ENCODE measurements around the gene PARP16.
"Not testable (repeated sequence)": the region's sequence is repeated elsewhere in the genome, so short reads cannot be mapped to it uniquely, and the experiment has no call there.

PARP16 gene

DNA sequence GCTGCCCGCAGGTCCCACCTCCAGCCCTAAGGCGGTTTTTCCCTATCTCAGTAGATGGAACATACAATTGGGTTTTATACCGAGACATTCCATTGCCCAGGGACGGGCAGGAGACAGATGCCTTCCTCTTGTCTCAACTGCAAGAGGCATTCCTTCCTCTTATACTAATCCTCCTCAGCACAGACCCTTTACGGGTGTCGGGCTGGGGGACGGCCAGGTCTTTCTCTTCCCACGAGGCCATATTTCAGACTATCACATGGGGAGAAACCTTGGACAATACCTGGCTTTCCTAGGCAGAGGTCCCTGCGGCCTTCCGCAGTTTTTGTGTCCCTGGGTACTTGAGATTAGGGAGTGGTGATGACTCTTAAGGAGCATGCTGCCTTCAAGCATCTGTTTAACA is 59.8 kb downstream of the PARP16 start:
- not testable (repeated sequence) for DNase-seq

- no peak for DNase-seq
Observed at GRCh38 chr15:65226221-65226620, 60.5 kb downstream of the PARP16 start.

DNA sequence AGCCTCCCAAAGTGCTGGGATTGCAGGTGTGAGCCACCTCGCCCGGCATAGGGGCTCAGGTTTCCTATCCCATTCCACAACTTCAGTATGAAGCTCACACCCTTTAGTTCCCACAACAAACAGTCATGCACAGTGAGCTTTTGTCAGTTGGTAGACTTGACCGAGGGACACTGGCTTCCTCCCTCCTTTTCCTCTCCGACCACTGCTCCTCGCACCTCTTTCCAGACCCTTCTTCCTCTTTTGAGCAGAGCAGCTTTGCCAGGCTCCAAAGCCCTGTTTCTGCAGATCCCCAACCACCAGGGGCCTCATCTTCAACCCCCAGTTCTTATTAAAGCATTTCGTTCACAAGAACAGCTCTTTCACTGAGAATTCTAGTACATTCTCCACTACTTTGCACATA is 62.7 kb downstream of the PARP16 start:
- no peak for DNase-seq

DNA sequence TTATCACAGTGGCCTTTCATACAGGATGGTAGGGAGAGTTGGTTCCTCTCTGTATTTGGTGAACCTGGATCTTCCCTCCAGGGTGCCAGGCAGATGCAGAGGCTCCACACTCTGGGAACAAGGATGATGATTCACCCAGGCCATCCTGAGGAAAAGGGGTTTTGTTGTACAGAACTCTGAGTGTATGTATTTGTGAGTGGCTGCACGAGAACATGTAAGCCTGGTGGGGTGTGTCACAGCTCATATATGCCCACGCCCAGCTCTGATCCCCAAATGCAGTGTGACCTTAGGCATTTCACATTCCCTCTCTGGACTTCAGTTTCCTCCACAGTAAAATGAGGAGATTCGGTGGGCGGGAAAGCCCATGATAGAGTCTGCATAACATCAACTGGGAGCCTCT is 63.8 kb downstream of the PARP16 start:
- DNase-seq: no peak

DNA sequence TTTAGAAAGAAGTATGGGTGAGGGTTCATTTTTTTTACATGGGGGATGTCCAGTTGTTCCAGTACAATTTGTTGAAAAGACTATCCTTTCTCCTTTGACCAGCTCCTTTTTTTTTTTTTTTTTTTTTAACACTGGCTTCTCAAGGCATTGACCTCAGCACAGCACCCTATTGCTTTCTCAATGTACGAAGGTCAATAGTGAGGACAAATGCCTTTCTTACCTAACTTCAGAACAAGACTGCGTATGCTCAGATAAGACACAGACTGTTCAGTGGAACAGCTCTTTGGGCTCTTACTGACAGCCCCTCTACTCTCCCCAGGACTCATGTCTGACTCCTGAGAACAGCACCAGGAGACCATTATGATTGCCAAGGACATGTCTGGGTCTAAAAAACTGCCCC is 65.0 kb downstream of the PARP16 start:
- DNase-seq: no peak

- no peak for DNase-seq
Observed at GRCh38 chr15:65219137-65219536, 67.5 kb downstream of the PARP16 start.

- no peak for DNase-seq
Observed at GRCh38 chr15:65217526-65218482, 68.9 kb downstream of the PARP16 start.

DNA sequence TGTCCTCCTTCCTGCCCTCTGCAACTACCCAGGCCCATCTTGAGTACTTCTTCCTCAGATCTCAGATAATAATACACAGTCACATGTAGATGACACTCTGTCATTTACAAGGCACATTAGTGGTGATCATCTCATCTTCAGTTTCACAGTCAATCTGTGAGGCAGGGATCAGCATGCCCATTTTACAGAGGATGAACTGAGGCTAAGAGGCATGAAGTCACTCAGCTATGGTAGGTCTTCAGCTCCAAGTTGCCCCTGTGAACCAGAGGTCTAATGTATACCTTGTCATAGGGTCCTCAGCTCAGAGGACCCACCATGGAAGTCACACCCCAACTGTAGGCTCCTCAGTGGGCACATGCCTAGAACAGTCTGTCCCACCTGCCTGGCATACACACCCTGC is 71.2 kb downstream of the PARP16 start:
- DNase-seq: no peak

GRCh38 chr15:65214010-65214409 is 72.7 kb downstream of the PARP16 start:
- no peak for DNase-seq

GRCh38 chr15:65213241-65213640 is 73.4 kb downstream of the PARP16 start:
- DNase-seq: no peak

DNA sequence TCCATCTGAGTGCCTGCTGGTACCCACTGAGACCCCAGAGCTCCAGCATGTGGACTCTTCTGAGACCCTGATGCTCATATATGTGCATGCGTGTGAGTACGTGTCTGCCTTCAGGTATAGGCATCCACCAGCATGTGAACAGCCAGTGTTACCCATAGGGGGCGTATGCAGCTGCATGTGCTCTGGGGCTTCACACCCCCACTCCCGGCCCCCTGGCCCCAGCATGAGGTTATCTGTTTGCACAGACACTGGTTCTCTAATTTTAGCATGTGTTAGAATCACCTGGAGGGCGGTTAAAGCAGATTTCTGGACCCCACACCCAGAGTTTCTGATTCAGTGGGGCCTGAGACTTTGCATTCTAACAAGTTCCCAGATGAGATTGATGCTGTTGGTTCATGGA is 74.6 kb downstream of the PARP16 start:
- peak; percentile 28 for DNase-seq

GRCh38 chr15:65211482-65211982 is 75.2 kb downstream of the PARP16 start:
- no peak for DNase-seq

- no peak for DNase-seq
Observed at GRCh38 chr15:65210770-65211481, 75.8 kb downstream of the PARP16 start, which contains the start of gene CILP. Gene CILP, minus strand, starts transcription at chr15:65211473. Its CDS starts 1,718 bp downstream, at chr15:65209755.

DNA sequence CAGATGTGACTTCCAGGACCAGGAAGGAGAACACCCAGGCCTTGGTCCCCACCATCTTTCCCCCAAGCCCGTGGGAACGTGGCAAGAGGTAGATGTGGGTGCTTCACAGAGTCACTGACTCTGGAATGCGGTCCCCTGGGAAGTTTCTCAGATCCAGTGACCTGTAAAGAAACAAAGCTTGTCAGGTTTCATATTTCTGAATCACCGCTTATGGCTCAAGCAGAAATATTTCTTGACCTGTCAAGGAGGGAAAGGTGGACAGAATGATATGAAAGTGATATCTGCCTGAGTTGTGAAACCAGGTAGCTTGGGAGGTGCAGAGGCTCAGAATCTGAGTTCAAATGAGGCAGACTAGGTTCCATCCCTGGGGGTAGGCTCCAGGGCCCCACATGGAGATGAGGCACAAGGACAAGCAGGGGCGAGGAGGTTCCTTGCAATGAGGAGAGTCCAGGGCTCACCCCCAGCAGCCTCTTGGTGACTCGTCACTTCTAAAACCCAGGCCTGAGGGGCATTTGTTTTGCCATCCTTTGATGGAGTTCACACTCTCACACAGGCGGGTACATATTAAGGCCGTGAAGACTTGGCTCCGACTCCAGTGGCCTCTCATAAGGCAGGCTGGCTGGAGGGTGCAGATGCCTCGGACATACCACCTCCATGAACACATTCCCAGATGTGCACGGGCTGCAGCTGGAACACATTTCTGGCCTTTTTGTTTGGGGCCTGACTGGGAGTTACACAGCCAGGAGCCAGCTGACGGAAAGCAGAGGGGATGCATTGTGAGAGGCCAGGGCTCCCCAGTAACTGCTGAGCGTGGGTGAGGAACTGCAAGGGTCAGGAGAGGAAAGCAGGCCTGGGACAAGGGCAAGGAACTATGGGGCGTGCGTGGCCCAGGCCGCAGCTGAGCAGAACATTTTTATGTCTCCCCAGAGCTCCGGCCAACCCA is 76.7 kb downstream of the PARP16 start:
- DNase-seq: no peak

- DNase-seq: no peak
Observed at GRCh38 chr15:65208647-65209046, 78.0 kb downstream of the PARP16 start.

All from CD4-positive, alpha-beta T cell treated with Interleukin-15 for 1 hour (primary cell).